BLaER1 (cell line): ENCODE data around the gene CCDC17.

Experiments
- H3K27ac ChIP-seq: shearing (Covaris generic); formaldehyde crosslinking; 2 replicates; pipeline ENCODE4 v1.8.1; 2022
- H3K27me3 ChIP-seq: shearing (Covaris generic); formaldehyde crosslinking; 2 replicates; pipeline ENCODE4 v1.8.1; 2022
- H3K36me3 ChIP-seq: shearing (Covaris generic); formaldehyde crosslinking; 2 replicates; pipeline ENCODE4 v1.8.1; 2022
- H3K4me1 ChIP-seq: shearing (Covaris generic); formaldehyde crosslinking; 2 replicates; pipeline ENCODE4 v1.8.1; 2022
- H3K4me2 ChIP-seq: shearing (Covaris generic); formaldehyde crosslinking; 2 replicates; pipeline ENCODE4 v1.8.1; 2022
- H3K4me3 ChIP-seq: shearing (Covaris generic); formaldehyde crosslinking; 2 replicates; pipeline ENCODE4 v1.8.1; 2022
- H3K9ac ChIP-seq: shearing (Covaris generic); formaldehyde crosslinking; 2 replicates; pipeline ENCODE4 v1.8.1; 2022
- H3K9me3 ChIP-seq: shearing (Covaris generic); formaldehyde crosslinking; 2 replicates; pipeline ENCODE4 v1.8.1; 2022
- H4K20me1 ChIP-seq: shearing (Covaris generic); formaldehyde crosslinking; 2 replicates; pipeline ENCODE4 v1.8.1; 2022
- Cebpa-rat ChIP-seq: shearing (Covaris generic); IDR thresholded peaks from 2 replicates; pipeline ENCODE4 v1.8.1; 2022

The CCDC17 gene

GRCh38 chr1:45622524-45623394 lies 1.1 kb downstream of the CCDC17 start:
- no peaks in the 10 kb centered on the region for H3K9me3 ChIP-seq
- H3K4me3 ChIP-seq: no peak overlapping the region
- peaks cover 48% of the 10 kb centered on the region for H4K20me1 ChIP-seq
- no peak overlapping the region for H3K27ac ChIP-seq
- no peak for TF ChIP-seq Cebpa-rat
- no peaks in the 10 kb centered on the region for H3K4me1 ChIP-seq
- no peak overlapping the region for H3K4me2 ChIP-seq
- no peaks in the 10 kb centered on the region for H3K27me3 ChIP-seq
- peaks cover 89% of the 10 kb centered on the region for H3K36me3 ChIP-seq
- no peak overlapping the region for H3K9ac ChIP-seq

- Histone ChIP-seq H3K27me3 (no peaks in the 10 kb centered on the region), H3K27ac (no peak overlapping the region), H3K4me1 (no peaks in the 10 kb centered on the region), H3K9me3 (no peaks in the 10 kb centered on the region), H3K4me2 (no peak overlapping the region), H3K4me3 (no peak overlapping the region), H4K20me1 (peaks cover 56% of the 10 kb centered on the region), H3K36me3 (peaks cover 91% of the 10 kb centered on the region), H3K9ac (no peak overlapping the region)
- no peak for TF ChIP-seq Cebpa-rat
These were observed 1.8 kb downstream of the CCDC17 start for GRCh38 chr1:45621895-45622523.

GRCh38 chr1:45621501-45621836 lies 2.4 kb downstream of the CCDC17 start:
- peaks cover 91% of the 10 kb centered on the region for H3K36me3 ChIP-seq
- no peak overlapping the region for H3K4me2 ChIP-seq
- H3K9me3 ChIP-seq: no peaks in the 10 kb centered on the region
- no peaks in the 10 kb centered on the region for H3K4me1 ChIP-seq
- H4K20me1 ChIP-seq: peaks cover 60% of the 10 kb centered on the region
- no peak overlapping the region for H3K27ac ChIP-seq
- TF ChIP-seq Cebpa-rat: no peak
- no peak overlapping the region for H3K4me3 ChIP-seq
- no peaks in the 10 kb centered on the region for H3K27me3 ChIP-seq
- no peak overlapping the region for H3K9ac ChIP-seq

GRCh38 chr1:45620588-45621500 lies 3.0 kb downstream of the CCDC17 start:
- Histone ChIP-seq H3K9me3 (no peaks in the 10 kb centered on the region), H3K27me3 (no peaks in the 10 kb centered on the region), H3K36me3 (peaks cover 91% of the 10 kb centered on the region), H3K4me3 (no peak overlapping the region), H3K4me2 (no peak overlapping the region), H3K9ac (no peak overlapping the region), H3K27ac (no peak overlapping the region), H3K4me1 (no peaks in the 10 kb centered on the region; the same call in 1 of the 2 replicates), H4K20me1 (peaks cover 65% of the 10 kb centered on the region)
- TF ChIP-seq Cebpa-rat: no peak

- no peak for TF ChIP-seq Cebpa-rat
- Histone ChIP-seq H3K9me3 (no peaks in the 10 kb centered on the region), H3K36me3 (peaks cover 91% of the 10 kb centered on the region), H3K27me3 (no peaks in the 10 kb centered on the region), H4K20me1 (peaks cover 76% of the 10 kb centered on the region), H3K9ac (no peak overlapping the region), H3K27ac (no peak overlapping the region), H3K4me3 (no peak overlapping the region), H3K4me2 (no peak overlapping the region), H3K4me1 (no peaks in the 10 kb centered on the region; the same call in 1 of the 2 replicates)
These were observed 4.5 kb downstream of the CCDC17 start for GRCh38 chr1:45619149-45619921.

GRCh38 chr1:45617618-45618017 lies 6.2 kb downstream of the CCDC17 start:
- Histone ChIP-seq H3K9ac (no peak overlapping the region), H3K36me3 (peaks cover 92% of the 10 kb centered on the region), H3K4me2 (no peak overlapping the region), H4K20me1 (peaks cover 88% of the 10 kb centered on the region), H3K4me1 (no peaks in the 10 kb centered on the region; the same call in 1 of the 2 replicates), H3K4me3 (no peak overlapping the region), H3K9me3 (no peaks in the 10 kb centered on the region), H3K27me3 (no peaks in the 10 kb centered on the region), H3K27ac (no peak overlapping the region)
- TF ChIP-seq Cebpa-rat: no peak

GRCh38 chr1:45615885-45616284 lies 8.0 kb downstream of the CCDC17 start:
- Histone ChIP-seq H3K27ac (no peak overlapping the region), H4K20me1 (peaks cover 87% of the 10 kb centered on the region), H3K4me1 (no peaks in the 10 kb centered on the region; the same call in 1 of the 2 replicates), H3K36me3 (peaks cover 100% of the 10 kb centered on the region), H3K4me3 (no peak overlapping the region), H3K4me2 (no peak overlapping the region), H3K9me3 (no peaks in the 10 kb centered on the region), H3K27me3 (no peaks in the 10 kb centered on the region), H3K9ac (no peak overlapping the region)
- TF ChIP-seq Cebpa-rat: no peak

GRCh38 chr1:45612941-45613579 lies 10.8 kb downstream of the CCDC17 start:
- TF ChIP-seq Cebpa-rat: no peak
- H3K27me3 ChIP-seq: no peaks in the 10 kb centered on the region
- H3K36me3 ChIP-seq: peaks cover 100% of the 10 kb centered on the region

More at GRCh38 chr1:45612941-45613579, 10.8 kb downstream of the CCDC17 start:
- peaks cover 87% of the 10 kb centered on the region for H4K20me1 ChIP-seq
- H3K4me3 ChIP-seq: no peak overlapping the region
- no peak overlapping the region for H3K9ac ChIP-seq
- no peaks in the 10 kb centered on the region for H3K9me3 ChIP-seq
- no peak overlapping the region for H3K4me2 ChIP-seq
- peaks cover 9% of the 10 kb centered on the region for H3K4me1 ChIP-seq
- no peak overlapping the region for H3K27ac ChIP-seq
